ENCODE data around the gene MMP25. TPM values are rescaled to one million over a fixed set of nuclear protein-coding genes. Genes with fewer than 3 reads are reported as not detected.

MMP25 gene
- total RNA-seq, 1 experiment from 2014 or later, result 49.0 TPM

DNA sequence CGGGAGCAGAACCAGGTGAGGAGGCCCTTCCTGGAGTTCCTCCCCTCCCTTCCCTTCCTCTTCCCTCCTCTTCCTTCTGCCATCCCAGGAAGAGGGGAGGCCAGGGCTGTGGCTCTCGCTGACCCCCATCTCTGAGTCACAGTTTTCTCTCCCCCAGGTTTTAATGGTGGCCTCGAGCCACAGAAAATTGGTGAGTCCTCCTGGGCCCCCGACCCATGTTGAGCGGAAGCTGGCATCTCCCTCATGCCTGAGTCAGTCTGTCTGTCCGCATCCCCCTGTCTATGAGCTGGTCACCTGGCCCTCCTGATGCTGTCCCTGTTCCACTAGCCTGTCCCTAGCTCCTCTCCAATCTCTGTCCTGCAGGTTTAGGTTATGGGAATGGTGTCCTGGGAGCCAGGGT, 46.4 kb upstream of the MMP25 start (continued):
- TF ChIP-seq, protein P1, sequence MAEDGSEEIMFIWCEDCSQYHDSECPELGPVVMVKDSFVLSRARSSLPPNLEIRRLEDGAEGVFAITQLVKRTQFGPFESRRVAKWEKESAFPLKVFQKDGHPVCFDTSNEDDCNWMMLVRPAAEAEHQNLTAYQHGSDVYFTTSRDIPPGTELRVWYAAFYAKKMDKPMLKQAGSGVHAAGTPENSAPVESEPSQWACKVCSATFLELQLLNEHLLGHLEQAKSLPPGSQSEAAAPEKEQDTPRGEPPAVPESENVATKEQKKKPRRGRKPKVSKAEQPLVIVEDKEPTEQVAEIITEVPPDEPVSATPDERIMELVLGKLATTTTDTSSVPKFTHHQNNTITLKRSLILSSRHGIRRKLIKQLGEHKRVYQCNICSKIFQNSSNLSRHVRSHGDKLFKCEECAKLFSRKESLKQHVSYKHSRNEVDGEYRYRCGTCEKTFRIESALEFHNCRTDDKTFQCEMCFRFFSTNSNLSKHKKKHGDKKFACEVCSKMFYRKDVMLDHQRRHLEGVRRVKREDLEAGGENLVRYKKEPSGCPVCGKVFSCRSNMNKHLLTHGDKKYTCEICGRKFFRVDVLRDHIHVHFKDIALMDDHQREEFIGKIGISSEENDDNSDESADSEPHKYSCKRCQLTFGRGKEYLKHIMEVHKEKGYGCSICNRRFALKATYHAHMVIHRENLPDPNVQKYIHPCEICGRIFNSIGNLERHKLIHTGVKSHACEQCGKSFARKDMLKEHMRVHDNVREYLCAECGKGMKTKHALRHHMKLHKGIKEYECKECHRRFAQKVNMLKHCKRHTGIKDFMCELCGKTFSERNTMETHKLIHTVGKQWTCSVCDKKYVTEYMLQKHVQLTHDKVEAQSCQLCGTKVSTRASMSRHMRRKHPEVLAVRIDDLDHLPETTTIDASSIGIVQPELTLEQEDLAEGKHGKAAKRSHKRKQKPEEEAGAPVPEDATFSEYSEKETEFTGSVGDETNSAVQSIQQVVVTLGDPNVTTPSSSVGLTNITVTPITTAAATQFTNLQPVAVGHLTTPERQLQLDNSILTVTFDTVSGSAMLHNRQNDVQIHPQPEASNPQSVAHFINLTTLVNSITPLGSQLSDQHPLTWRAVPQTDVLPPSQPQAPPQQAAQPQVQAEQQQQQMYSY (CRISPR knock-in tag; IDR thresholded peaks at IDR 0.05), result no peak
- no peak for TF ChIP-seq ZNF396 (CRISPR knock-in tag; IDR thresholded peaks at IDR 0.05; ENCODE audit: borderline replicate concordance)
- TF ChIP-seq JAZF1 (CRISPR knock-in tag; IDR thresholded peaks at IDR 0.05), result no peak
- TF ChIP-seq KAT7 (CRISPR knock-in tag; IDR thresholded peaks at IDR 0.05; ENCODE audit: borderline replicate concordance), result no peak
- no peak for TF ChIP-seq TP53 (CRISPR knock-in tag; IDR thresholded peaks at IDR 0.05)
- TF ChIP-seq, protein P2, sequence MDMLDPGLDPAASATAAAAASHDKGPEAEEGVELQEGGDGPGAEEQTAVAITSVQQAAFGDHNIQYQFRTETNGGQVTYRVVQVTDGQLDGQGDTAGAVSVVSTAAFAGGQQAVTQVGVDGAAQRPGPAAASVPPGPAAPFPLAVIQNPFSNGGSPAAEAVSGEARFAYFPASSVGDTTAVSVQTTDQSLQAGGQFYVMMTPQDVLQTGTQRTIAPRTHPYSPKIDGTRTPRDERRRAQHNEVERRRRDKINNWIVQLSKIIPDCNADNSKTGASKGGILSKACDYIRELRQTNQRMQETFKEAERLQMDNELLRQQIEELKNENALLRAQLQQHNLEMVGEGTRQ (CRISPR knock-in tag; IDR thresholded peaks at IDR 0.05), result no peak
- TF ChIP-seq TCF7 (CRISPR knock-in tag; IDR thresholded peaks at IDR 0.05; ENCODE audit: low read depth), result no peak

DNA sequence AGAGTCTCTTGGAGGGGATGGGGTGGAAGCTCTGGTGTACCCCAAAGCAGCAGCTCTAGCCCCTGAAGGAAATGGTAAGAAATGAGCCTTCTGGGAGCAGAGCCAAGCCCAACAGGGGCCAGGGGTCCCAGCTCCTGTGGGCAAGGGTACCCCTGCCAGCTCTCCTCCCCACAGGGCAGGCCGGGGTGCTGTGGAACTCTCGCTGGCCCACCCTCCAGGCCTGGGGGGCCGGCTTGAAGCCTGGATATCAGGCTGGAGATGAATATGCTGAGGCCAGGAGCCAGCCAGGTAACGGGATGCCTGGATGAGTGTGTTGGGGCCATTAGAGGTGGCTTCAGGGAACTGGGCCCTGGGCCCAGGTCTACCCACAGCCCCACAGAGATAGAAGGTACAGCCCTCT, 45.8 kb upstream of the MMP25 start:
- ATAC-seq (no peak), DNase-seq (ENCODE audit: low spot score) (no peak)
- Mint-ChIP-seq H3K36me3 (no peaks in the 10 kb centered on the region), H3K27ac (no peak overlapping the region), H3K9me3 (no peaks in the 10 kb centered on the region), H3K4me1 (peaks cover 8% of the 10 kb centered on the region), H3K27me3 (ENCODE audit: low read depth) (no peaks in the 10 kb centered on the region), H3K4me3 (no peak overlapping the region)
- TF ChIP-seq TP53 (CRISPR knock-in tag; IDR thresholded peaks at IDR 0.05) (no peak), SMAD4 (CRISPR knock-in tag; IDR thresholded peaks at IDR 0.05) (no peak), ZNF317 (CRISPR knock-in tag; IDR thresholded peaks at IDR 0.05; ENCODE audit: borderline replicate concordance, low read depth) (no peak), GABPB1 (CRISPR knock-in tag; IDR thresholded peaks at IDR 0.05) (no peak), ZNF121 (CRISPR knock-in tag; IDR thresholded peaks at IDR 0.05) (no peak), ZBTB21 (CRISPR knock-in tag; IDR thresholded peaks at IDR 0.05; ENCODE audit: borderline replicate concordance) (no peak), NFATC4 (CRISPR knock-in tag; IDR thresholded peaks at IDR 0.05) (no peak), RELA (CRISPR knock-in tag; IDR thresholded peaks at IDR 0.05; ENCODE audit: borderline replicate concordance) (no peak), HMGA2 (CRISPR knock-in tag; IDR thresholded peaks at IDR 0.05) (no peak)
- TF ChIP-seq, protein P3, sequence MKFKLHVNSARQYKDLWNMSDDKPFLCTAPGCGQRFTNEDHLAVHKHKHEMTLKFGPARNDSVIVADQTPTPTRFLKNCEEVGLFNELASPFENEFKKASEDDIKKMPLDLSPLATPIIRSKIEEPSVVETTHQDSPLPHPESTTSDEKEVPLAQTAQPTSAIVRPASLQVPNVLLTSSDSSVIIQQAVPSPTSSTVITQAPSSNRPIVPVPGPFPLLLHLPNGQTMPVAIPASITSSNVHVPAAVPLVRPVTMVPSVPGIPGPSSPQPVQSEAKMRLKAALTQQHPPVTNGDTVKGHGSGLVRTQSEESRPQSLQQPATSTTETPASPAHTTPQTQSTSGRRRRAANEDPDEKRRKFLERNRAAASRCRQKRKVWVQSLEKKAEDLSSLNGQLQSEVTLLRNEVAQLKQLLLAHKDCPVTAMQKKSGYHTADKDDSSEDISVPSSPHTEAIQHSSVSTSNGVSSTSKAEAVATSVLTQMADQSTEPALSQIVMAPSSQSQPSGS (CRISPR knock-in tag; IDR thresholded peaks at IDR 0.05; ENCODE audit: borderline replicate concordance, low read depth), result no peak
- TF ChIP-seq, protein P4, sequence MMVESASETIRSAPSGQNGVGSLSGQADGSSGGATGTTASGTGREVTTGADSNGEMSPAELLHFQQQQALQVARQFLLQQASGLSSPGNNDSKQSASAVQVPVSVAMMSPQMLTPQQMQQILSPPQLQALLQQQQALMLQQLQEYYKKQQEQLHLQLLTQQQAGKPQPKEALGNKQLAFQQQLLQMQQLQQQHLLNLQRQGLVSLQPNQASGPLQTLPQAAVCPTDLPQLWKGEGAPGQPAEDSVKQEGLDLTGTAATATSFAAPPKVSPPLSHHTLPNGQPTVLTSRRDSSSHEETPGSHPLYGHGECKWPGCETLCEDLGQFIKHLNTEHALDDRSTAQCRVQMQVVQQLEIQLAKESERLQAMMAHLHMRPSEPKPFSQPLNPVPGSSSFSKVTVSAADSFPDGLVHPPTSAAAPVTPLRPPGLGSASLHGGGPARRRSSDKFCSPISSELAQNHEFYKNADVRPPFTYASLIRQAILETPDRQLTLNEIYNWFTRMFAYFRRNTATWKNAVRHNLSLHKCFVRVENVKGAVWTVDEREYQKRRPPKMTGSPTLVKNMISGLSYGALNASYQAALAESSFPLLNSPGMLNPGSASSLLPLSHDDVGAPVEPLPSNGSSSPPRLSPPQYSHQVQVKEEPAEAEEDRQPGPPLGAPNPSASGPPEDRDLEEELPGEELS (CRISPR knock-in tag; IDR thresholded peaks at IDR 0.05), result no peak
- TF ChIP-seq, protein P5, sequence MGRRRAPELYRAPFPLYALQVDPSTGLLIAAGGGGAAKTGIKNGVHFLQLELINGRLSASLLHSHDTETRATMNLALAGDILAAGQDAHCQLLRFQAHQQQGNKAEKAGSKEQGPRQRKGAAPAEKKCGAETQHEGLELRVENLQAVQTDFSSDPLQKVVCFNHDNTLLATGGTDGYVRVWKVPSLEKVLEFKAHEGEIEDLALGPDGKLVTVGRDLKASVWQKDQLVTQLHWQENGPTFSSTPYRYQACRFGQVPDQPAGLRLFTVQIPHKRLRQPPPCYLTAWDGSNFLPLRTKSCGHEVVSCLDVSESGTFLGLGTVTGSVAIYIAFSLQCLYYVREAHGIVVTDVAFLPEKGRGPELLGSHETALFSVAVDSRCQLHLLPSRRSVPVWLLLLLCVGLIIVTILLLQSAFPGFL (CRISPR knock-in tag; IDR thresholded peaks at IDR 0.05; ENCODE audit: borderline replicate concordance), result no peak
- ChIA-PET CTCF (interaction anchor here (0.9 to 13.4 kb wide), 15 partner anchors 9 to 162 kb away, joined by 3 to 355 read pairs (median 6); partner anchors contain the start of genes CLDN6, CLDN9, HCFC1R1 and THOC6), POLR2A (interaction anchor here (1.0 to 13.9 kb wide), 3 partner anchors 21 to 31 kb away, joined by 3 to 502 read pairs (median 3); partner anchors contain the start of genes CLDN6, HCFC1R1, THOC6 and TNFRSF12A)

All from WTC11 (cell line).